ENCODE measurements around the gene APLP2. TPM values are rescaled to one million over a fixed set of nuclear protein-coding genes. Genes with fewer than 3 reads are reported as not detected.

APLP2 gene
- 172 and 218 TPM in 2 replicates for total RNA-seq (2011; cell fraction: chromatin; rRNA removed; ENCODE audit: low replicate concordance)
- total RNA-seq (2011; cell fraction: nucleolus; rRNA removed), result 144 and 155 TPM in 2 replicates
- total RNA-seq (2011; cell fraction: nucleoplasm; rRNA removed), result 223 and 231 TPM in 2 replicates
- total RNA-seq (2014; rRNA removed) (112 and 119 TPM in 2 replicates), total RNA-seq (2014; rRNA removed; fragmentation: Illumina TruSeq; extraction: Trizol) (98.9 and 103 TPM in 2 replicates), total RNA-seq (2015; rRNA removed; fragmentation: Illumina TruSeq; extraction: Trizol) (113 and 118 TPM in 2 replicates), total RNA-seq (2021) (126 and 138 TPM in 2 replicates), polyA plus RNA-seq (2011; rRNA removed) (96.7 and 123 TPM in 2 replicates), polyA plus RNA-seq (2014; fragmentation: Illumina TruSeq; extraction: Trizol) (153 and 164 TPM in 2 replicates), polyA plus RNA-seq (2014; fragmentation: Nextera tagmentation; extraction: Ambion mirVana) (10 to 100 TPM; 17.4 to 20.3 TPM), polyA plus RNA-seq (2014; rRNA removed) (111 and 116 TPM in 2 replicates), polyA minus RNA-seq (2011; rRNA and poly(A)+ RNA removed) (107 and 149 TPM in 2 replicates), Bru-seq, nascent RNA (percentile 87 among the genes with signal in this experiment), BruChase-seq, experiment 1, labeled RNA remaining after a 2-hour chase (percentile 88 among the genes with signal in this experiment), BruChase-seq, experiment 2, labeled RNA remaining after a 6-hour chase (percentile 88 among the genes with signal in this experiment)
- polyA plus RNA-seq (2011; cell fraction: cytosol; rRNA removed), result 49.3 and 68.5 TPM in 2 replicates
- polyA plus RNA-seq (2011; cell fraction: nucleus; rRNA removed), result 59.6 and 88.1 TPM in 2 replicates
- polyA plus RNA-seq (2012), result 118 and 143 TPM in 2 replicates
- polyA minus RNA-seq (2011; cell fraction: cytosol; rRNA and poly(A)+ RNA removed), result 41.6 and 47.6 TPM in 2 replicates
- 28.7 and 31.2 TPM in 2 replicates for polyA minus RNA-seq (2011; cell fraction: nucleus; rRNA and poly(A)+ RNA removed)
- long read RNA-seq, experiment 1, transcript APLP2-203 (17 exons, 3,270 nt), result minor isoform, 65 of 416 reads
- long read RNA-seq, experiment 1, transcript APLP2-210 (16 exons, 2,530 nt), result major isoform, 93 of 416 reads
- long read RNA-seq, experiment 1, transcript APLP2-201 (18 exons, 3,727 nt), result minor isoform, 20 of 416 reads
- long read RNA-seq, experiment 1, partial matches to known transcripts, result 115 of 416 reads
- long read RNA-seq, experiment 1, other reads (novel, unspliced or antisense), result 121 of 416 reads
- long read RNA-seq, experiment 2, transcript APLP2-210 (16 exons, 2,530 nt), result major isoform, 21 of 138 reads
- long read RNA-seq, experiment 2, transcript APLP2-203 (17 exons, 3,270 nt), result minor isoform, 11 of 138 reads
- long read RNA-seq, experiment 2, partial matches to known transcripts, result 91 of 138 reads
- long read RNA-seq, experiment 2, other reads (novel, unspliced or antisense), result 10 of 138 reads
- long read RNA-seq, experiment 3, transcript APLP2-203 (17 exons, 3,270 nt), result minor isoform, 6 of 59 reads
- long read RNA-seq, experiment 3, transcript APLP2-210 (16 exons, 2,530 nt), result major isoform, 11 of 59 reads
- long read RNA-seq, experiment 3, partial matches to known transcripts, result 34 of 59 reads
- long read RNA-seq, experiment 3, other reads (novel, unspliced or antisense), result 6 of 59 reads

- H3K27ac ChIP-seq (ENCODE audit: extremely low read depth, low read depth, low read length), result peak within 1 kb of the TSS; percentile 90
- BruUV-seq (replicated peaks), result no TSS peak
- in situ Hi-C loops (cut with MboI) (no loop called here), intact Hi-C loops (cut with micrococcal nuclease) (loop anchor here (1.0 to 2.0 kb wide), 3 partner anchors 63 to 147 kb away; partner anchors contain the start of gene PRDM10)
- H4K20me1 ChIP-seq (replicated peaks; ENCODE audit: control insufficient read depth, insufficient read depth, low read length), result peaks cover 11% of the 10 kb centered on the region
- no peaks in the 10 kb centered on the region for H3K27me3 ChIP-seq (ENCODE audit: control insufficient read depth in 2 of 2, insufficient read depth in 2 of 2, low read length in 2 of 2)
- H3K9ac ChIP-seq (ENCODE audit: insufficient read depth in 1 of 2, low read depth in 2 of 2, low read length in 2 of 2), result peak within 1 kb of the TSS; percentile 65 to 97
- peak; percentile 82 for ATAC-seq
- peaks cover 3% of the 10 kb centered on the region; the same call in 1 of the 3 replicates for H3K36me3 ChIP-seq (ENCODE audit: control insufficient read depth, insufficient read depth, low read length)
- H2AFZ ChIP-seq (ENCODE audit: low read depth, low read length), result peak within 1 kb of the TSS; percentile 88
- ChIA-PET POLR2A (interaction anchor here (0.9 to 3.2 kb wide), 9 partner anchors 14 to 162 kb away, joined by 3 to 35 read pairs (median 7); partner anchors contain the start of gene PRDM10), CTCF (ENCODE audit: low intra/inter-chr PET ratio) (no interaction called here)
- FAIRE-seq, result peak; percentile 77
- peak; percentile 95 to 99 (median 96) for DNase-seq (ENCODE audit: extremely low read depth in 1 of 4, low spot score in 3 of 4)
- WGBS (ENCODE audit: insufficient coverage, low coverage, missing lambda C conversion rate), result 0% methylated on average over 18 of the region's 51 CpGs
- peak within 1 kb of the TSS; percentile 78 for H3K4me3 ChIP-seq
- no peaks in the 10 kb centered on the region for H3K9me3 ChIP-seq (replicated peaks; ENCODE audit: control insufficient read depth, insufficient read depth, low read depth, low read length)
- peaks cover 49% of the 10 kb centered on the region for H3K79me2 ChIP-seq (ENCODE audit: control insufficient read depth, insufficient read depth, low read length)
- H3K4me1 ChIP-seq (replicated peaks in 1 of 2; ENCODE audit: control insufficient read depth in 2 of 2, insufficient read depth in 2 of 2, low read length in 2 of 2), result peaks cover 11 to 21% of the 10 kb centered on the region in 2 experiments; a peak in 4 of 5 replicates
- peak within 1 kb of the TSS; percentile 77 for H3K4me2 ChIP-seq (ENCODE audit: insufficient read depth, low read length)
- H3K9me1 ChIP-seq (ENCODE audit: control insufficient read depth, insufficient read depth, low read length), result no peaks in the 10 kb centered on the region
- TF ChIP-seq TEAD4 (IDR thresholded peaks at IDR 0.05; ENCODE audit: low read length), result no peak
- TF ChIP-seq TEAD4 (CRISPR knock-in tag; IDR thresholded peaks at IDR 0.05; ENCODE audit: borderline replicate concordance), result no peak
- no peak; the same call in 1 of the 2 replicates for TF ChIP-seq HCFC1 (IDR thresholded peaks at IDR 0.05; ENCODE audit: low read depth, low read length)
- TF ChIP-seq NCOA1 (IDR thresholded peaks at IDR 0.05; ENCODE audit: low read depth), result no peak
- TF ChIP-seq HDAC6 (IDR thresholded peaks at IDR 0.05; ENCODE audit: low read depth, low read length), result no peak
- TF ChIP-seq GATAD2B (IDR thresholded peaks at IDR 0.05; ENCODE audit: borderline replicate concordance), result no peak
- TF ChIP-seq ZNF707 (CRISPR knock-in tag; conservative IDR thresholded peaks at IDR 0.05), result no peak
- TF ChIP-seq KDM2B (CRISPR knock-in tag; IDR thresholded peaks at IDR 0.05), result peak; percentile 78
- TF ChIP-seq RB1 (IDR thresholded peaks at IDR 0.05; ENCODE audit: low read depth), result peak; percentile 75
- peak in 1 of 2 experiments; percentile 66; a peak in 1 of 4 replicates for TF ChIP-seq KDM4B (IDR thresholded peaks at IDR 0.05; ENCODE audit: borderline replicate concordance in 2 of 2, low read depth in 1 of 2)
- no peak for TF ChIP-seq FOXK2 (conservative IDR thresholded peaks at IDR 0.05 in 1 of 2, IDR thresholded peaks at IDR 0.05 in 1 of 2; ENCODE audit: low read depth in 2 of 2)
- peak; percentile 39 for TF ChIP-seq GTF2B (IDR thresholded peaks at IDR 0.05; ENCODE audit: extremely low read depth, insufficient read length)
- TF ChIP-seq ESRRB (CRISPR knock-in tag; IDR thresholded peaks at IDR 0.05; ENCODE audit: borderline replicate concordance), result no peak
- TF ChIP-seq PHF20 (IDR thresholded peaks at IDR 0.05; ENCODE audit: partially characterized antibody), result peak; percentile 33
- no peak for TF ChIP-seq MITF (IDR thresholded peaks at IDR 0.05)
- TF ChIP-seq NFIC (IDR thresholded peaks at IDR 0.05), result peak; percentile 38
Measured at GRCh38 chr11:130069659-130070108, at the start of gene APLP2. Gene APLP2 (plus strand): TSS chr11:130069894. CDS start chr11:130069978, 84 bp downstream.
